NCI-H2107 treated with DMSO at 0.1 percent for 48 hours (cell line): Measurements from ENCODE around the gene GSTO1.

Source experiments
- DNase-seq: peaks from one replicate; lab custom pipeline; 2025; ENCODE audit not compliant: unreplicated experiment; lab: John Stamatoyannopoulos, UW

Gene GSTO1

DNA sequence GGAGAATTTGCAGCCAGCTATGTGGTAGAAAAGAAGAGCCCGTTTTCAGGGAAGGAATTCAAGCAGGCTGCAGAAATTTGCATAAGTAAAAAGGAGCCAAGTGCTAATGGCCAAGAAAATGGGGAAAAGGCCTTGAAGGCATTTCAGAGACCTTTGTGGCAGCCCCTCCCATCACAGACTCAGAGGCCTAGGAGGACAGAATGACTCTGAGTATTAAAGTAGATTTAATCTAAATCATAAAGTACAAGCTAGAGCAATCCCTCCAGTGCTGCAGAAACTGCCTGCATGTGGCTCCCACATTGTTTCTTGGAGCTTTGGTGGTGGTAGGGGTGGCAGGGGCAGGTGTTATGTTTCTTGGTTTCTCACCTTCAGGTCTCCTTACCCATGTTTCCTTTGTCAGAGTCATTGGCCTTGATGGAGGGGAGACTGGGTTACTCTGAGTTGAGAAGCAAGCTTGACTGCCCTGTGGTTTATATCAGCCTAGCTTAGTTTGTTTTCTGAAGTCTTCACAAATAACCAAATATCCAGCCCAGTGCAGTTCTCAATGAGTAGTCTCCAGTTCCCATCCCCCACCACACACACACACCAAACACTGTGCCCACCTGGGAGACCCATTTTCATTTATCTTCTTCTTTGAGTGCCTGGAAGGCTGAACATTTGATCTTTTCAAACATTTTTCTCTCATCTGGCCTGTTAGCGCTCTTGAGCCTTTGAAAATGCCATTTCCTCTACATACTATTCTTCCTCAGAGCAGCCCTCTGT, 49.1 kb downstream of the GSTO1 start:
- DNase-seq = no peak

GRCh38 chr10:104304356-104304745, 49.7 kb downstream of the GSTO1 start:
- no peak for DNase-seq

DNA sequence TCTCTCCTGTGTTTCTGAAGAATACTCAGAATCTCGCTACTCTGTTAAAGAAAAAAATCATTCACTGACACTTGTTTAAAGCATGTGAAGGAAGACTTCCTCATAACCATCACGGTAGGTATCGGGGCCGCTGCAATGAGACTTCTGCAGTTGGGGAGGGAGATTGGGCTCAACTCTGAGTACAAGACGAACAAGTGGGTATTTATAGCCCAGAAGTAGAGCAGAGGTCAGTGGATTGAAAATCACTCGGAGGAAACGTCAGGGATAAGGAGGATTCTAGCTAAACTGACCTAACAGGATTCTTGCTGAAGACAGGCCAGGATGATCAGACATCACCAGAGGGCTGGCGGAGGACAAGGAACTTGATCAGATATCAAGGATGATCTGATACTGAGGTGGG, 50.2 kb downstream of the GSTO1 start:
- DNase-seq = no peak

- DNase-seq = no peak
Measured at GRCh38 chr10:104306897-104307296, 52.2 kb downstream of the GSTO1 start.

DNA sequence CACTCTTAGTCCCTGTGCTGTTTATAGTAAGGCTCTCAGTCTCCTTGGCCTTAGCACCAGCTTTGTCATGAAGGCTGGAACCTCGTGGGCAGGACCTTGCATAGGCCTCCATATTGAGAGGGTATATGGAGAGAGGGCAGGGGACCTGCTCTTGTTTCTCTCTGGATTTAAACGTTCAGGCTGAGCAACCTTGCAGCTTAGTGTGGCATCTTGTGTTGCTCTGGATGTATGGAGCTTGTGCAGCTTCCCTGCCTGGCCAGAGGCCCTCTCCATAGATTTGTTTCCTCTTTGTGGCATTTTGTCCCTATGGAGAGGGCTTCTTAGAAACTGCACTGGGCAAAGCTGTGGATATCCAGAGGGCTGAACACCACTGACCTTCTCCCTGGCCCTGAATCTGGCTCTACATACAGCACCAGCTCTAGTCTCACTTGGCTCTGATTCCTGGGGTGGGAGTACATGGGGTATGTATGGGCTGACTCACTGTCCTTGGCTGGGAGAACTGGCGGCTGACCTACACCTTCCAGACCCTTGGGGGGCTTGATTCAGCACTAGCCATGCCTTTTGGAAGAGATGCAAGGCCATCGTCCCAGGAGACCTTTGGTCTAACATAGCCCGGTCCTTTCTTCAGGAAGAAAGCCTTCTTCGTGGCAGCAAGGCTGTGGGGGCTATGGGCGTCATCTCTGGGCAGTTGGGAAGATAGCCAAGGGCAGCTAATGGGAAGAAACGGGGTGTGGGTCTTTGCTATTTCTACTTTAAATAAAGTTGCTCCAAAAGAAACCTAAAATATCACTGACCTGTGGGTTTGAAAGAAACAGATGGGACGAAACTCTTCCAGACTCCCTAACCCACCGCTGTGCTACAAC, 53.1 kb downstream of the GSTO1 start:
- DNase-seq = no peak

GRCh38 chr10:104308439-104308903, 53.8 kb downstream of the GSTO1 start:
- no peak for DNase-seq

GRCh38 chr10:104309980-104310978, 55.6 kb downstream of the GSTO1 start:
- DNase-seq = no peak

- DNase-seq = no peak
Measured at GRCh38 chr10:104311184-104311720, 56.6 kb downstream of the GSTO1 start.

- no peak for DNase-seq
Measured at GRCh38 chr10:104314591-104315485, 60.1 kb downstream of the GSTO1 start.

GRCh38 chr10:104315486-104315921, 60.8 kb downstream of the GSTO1 start:
- DNase-seq = no peak

DNA sequence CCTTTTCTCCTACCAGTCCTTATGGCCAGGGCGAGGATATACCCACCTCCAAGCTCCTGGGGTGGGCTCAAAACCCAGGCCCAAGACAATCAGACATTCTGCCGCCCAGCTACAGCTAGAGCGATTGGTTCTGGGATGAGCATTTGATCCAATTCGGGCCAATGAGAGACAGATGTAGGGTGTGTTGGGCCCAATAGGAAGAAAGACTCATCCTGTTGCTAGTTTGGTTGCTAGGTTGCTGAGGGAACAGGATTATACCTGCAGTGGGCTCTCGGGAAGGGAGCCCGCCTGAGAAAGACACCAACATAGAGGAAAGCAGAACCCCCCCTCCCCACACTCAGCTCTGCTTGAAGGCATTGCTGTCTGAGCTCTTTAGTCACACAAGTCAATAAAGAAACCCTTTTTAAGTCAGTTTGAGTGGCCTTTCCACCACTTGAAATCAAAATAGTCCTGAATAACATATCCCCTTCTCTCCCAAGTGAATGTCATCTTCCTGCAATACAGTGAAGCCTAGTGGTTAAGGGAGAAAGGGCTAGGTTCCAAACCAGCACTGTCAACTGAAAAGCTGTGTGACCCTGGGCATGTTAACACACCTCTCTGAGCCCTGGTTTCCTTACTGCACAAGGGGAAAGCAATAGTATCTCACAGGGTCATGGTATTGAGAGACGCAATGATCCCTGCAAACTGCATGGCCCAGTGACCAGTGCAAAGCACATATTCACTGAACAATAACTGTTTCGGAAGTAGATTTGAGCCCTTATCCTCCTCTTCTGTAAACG, 61.8 kb downstream of the GSTO1 start:
- no peak for DNase-seq
